Dermis blood vessel endothelial cell (primary cell): ENCODE results near the gene PRPF40B. TPM values are rescaled to one million over a fixed set of nuclear protein-coding genes. Genes with fewer than 3 reads are reported as not detected.

ENCODE experiments used
- DNase-seq: peaks from one replicate; pipeline ENCODE4 v3.0.0; 2010
- total RNA-seq: library from RNA; depleted of rRNA; stranded (reverse); fragments of >200 nt; gene quantifications from 2 replicates; pipeline ENCODE4 v1.2.3, GENCODE V29; 2014

The PRPF40B gene
- total RNA-seq, 1 donor from 2014 or later, result 1.9 TPM

DNA sequence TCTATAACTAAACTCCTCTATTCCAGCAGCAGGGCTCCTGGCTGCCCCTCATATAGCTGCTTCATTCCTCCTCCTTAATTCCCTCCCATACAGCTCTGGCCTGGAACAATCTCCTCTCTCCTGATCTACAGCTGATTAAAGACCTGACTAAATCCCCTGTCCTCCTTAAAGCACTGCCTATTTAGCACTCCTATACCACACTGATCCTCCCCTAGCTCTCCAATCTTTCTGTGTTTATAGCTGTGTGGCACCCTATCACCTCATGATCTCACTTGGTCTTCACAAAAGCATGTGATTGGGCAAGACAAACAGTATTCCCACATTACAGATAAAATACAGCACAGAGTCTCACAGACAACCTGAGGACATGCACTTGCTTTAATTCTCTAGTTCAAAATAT lies 66.4 kb downstream of the PRPF40B start:
- DNase-seq, result no peak

DNA sequence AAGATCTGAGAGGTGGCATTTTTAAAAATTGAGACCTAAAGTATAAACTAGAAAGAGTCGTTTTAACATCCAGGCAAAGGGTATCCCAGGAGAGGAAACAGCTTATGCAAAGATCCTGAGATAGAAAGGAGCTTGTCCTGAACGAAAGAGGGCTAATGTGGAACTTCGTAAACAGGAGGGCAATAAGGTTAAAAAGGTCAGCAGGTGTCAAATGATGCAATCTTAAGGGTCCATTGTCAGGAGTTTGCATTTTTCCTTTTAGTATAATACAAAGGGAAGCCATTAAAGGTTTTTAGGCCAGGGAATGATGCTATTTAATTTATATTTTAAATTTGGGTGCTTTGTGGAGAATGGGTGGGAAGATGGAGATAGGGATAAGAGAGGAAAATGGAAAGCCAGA lies 69.5 kb downstream of the PRPF40B start:
- no peak for DNase-seq

DNA sequence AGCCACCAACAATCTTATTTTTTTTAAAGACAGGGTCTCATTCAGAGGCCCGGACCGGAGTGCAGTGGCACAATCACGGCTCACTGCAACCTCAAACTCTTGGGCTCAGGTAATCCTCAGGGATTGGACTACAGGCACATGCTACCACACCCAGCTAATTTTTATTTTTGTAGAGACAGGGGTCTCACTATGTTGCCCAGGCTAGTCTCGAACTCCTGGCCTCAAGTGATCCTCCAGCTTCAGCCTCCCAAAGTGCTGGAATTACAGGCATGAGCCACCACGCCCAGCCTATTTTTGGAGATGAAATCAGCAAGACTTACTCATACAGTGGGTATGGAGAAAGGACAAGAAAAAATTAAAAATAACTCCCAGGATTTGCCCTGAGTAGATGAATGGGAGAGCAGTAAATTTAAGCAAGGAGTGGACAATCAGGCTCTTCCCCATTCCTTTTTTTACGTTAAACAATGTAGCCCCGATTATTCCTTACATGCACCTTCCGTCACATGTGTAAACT lies 70.6 kb downstream of the PRPF40B start:
- DNase-seq, result no peak

Other genes with a start within 250 kb of the PRPF40B start
- gene KCNH3, start 84.5 kb upstream of the PRPF40B start, total RNA-seq, result 0.09 TPM in 1 of 2 replicates, not detected in the other
- gene MCRS1, start 55.4 kb upstream of the PRPF40B start, total RNA-seq, result 58.5 and 73.9 TPM in 2 replicates
- gene FAM186B, start 17.9 kb upstream of the PRPF40B start, total RNA-seq, result 0.19 and 0.34 TPM in 2 replicates
- gene FMNL3, start 83.8 kb downstream of the PRPF40B start, total RNA-seq, result 101 and 121 TPM in 2 replicates
- 433 and 441 TPM in 2 replicates for gene TMBIM6, start 118.0 kb downstream of the PRPF40B start, total RNA-seq
- 12.8 and 14.0 TPM in 2 replicates for gene NCKAP5L, start 204.9 kb downstream of the PRPF40B start, total RNA-seq
- gene BCDIN3D, start 219.5 kb downstream of the PRPF40B start, total RNA-seq, result 2.8 and 4.3 TPM in 2 replicates